Stimulated activated CD4-positive, alpha-beta T cell treated with anti-CD3 and anti-CD28 coated beads, Interleukin-4, amount 100 ng/mL, for 48 hours (primary cell): ENCODE results near the gene CYSRT1.
"Not testable (repeated sequence)": the region's sequence is repeated elsewhere in the genome, so short reads cannot be mapped to it uniquely, and the experiment has no call there.

Experiments used
- DNase-seq, 2 donors: peaks; one replicate each; pipeline ENCODE4 v3.0.0-alpha.2; 2020; ENCODE audit warnings: low read depth in 2 of 2

Gene CYSRT1

DNA sequence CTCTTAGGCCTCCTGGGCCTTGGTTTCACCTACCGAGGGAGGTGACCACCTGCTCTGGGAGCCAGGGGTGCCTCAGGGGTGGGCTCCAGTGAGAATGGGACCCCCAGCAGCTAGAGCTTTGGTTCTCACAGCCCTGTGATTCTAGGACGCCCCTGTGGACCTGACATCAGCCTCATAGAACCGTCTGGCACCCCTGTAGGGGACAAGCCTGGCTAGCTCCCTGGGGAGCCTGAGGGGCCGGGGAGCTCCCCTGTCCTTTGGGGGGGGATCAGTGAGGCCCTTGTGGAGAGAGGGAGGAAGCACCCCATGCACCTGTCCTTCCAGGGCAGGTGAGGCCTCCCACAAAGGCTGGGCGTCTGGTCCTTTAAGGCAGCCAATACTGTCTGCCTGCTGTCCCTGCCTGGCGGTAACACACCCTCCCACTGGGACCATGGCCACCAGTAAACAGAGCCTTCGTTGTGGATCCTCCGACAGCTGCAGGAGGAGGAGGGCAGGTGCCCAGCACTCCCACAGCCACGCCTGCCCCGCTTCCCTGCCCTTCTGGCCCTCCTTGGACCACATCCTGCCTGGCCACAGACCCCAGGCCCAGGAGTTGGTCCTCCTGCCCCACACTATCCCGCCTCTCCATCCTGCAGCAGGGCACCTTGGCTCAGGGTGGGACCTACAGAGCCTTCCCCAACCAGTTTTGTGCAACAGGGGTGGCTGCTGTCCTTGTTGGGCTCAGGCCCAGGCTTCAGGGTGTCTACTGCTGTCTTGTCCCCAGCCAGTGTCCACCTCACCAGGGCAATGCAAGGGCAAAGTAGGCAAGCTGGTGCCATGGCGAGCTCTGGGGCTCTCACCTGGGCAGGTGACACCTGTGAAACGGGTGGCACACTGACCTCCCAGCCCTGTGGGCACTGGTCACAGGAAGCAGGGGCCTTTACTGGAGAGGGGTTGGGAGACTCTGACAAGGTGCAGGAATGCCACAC, 13.1 kb downstream of the CYSRT1 start:
- DNase-seq = no peak

DNA sequence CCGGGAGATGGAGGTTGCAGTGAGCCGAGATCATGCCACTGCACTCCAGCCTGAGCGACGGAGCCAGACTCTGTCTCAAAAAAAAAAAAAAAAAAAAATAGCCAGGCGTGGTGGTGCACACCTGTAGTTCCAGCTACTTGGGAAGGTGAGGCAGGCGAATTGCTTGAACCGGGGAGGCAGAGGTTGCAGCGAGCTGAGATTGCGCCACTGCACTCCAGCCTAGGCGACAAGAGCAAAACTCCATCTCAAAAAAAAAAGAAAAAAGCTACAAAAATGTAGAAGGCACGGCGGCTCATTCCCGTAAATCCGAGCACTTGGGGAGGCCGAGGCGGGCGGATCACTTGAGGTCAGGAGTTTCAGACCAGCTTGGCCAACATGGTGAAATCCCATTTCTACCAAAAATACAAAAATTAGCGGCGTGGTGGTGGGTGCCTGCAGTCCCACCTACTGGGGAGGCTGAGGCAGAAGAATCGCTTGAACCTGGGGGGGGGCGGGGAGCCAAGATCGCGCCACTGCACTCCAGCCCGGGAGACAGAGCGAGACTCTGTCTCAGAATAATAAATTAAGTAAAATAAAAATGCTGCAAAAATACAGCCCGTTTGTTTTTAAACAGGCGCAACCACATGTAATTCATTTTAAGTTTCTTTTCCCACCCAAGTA, 14.7 kb downstream of the CYSRT1 start:
- DNase-seq = not testable (repeated sequence)

DNA sequence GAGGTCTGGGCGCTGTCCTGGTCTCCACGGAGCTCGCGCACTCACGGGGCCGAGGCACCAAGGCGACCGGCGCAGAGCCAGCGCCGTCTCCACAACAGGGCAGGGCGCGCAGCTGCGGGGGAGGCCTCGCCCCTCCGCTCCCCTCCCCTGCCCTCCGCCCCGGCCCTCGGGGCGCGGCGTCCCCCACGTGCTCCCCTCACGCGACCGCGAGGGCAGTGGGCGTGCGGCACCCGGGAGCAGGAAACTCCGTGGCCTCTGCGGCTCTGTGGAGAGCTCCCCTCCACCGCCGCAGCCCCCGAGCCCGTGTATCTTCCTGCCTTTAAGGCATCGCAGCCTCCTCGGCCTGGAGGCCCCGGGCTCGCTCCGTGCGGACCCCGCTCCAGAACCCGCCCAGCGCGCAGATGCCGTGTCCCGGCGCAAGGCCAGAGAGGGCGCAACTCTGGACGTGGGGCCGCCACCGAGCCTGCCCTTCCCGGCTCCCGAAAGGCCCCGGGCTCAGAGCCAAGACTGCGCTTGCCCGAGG, 15.4 kb downstream of the CYSRT1 start:
- peak; percentile 56 to 68 for DNase-seq

DNA sequence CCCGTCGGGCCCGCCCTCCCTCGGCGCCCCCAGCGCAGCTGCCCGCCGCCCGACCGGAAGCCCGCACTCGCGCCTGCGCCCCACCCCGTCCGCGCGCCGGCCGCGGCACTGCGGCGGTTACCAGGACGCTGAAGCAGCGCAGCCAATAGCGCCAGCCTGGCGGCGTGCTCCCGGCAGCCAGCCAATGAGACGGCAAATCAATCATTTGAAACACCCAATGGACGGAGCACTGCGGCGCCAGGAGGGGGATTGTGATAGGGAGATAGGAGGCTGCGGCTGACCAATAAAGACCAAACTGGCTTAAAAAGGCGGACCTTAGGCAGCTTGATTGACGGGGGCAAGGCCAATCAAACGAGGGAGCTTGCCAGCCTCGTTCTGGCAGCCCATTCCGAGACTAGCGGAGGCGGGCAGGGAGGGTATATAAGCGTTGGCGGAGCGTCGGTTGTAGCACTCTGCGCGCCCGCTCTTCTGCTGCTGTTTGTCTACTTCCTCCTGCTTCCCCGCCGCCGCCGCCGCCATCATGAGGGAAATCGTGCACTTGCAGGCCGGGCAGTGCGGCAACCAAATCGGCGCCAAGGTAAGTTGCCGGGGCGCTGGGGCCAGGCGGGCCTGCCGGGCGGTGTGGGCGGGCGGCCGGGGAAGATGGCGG, 16.0 kb downstream of the CYSRT1 start, which contains the start of gene TUBB4B:
TUBB4B (plus strand) TSS at position 447 of the 649 bp plus-strand sequence; CDS start at position 521, 74 bp downstream.
- peak; percentile 90 to 95 for DNase-seq

DNA sequence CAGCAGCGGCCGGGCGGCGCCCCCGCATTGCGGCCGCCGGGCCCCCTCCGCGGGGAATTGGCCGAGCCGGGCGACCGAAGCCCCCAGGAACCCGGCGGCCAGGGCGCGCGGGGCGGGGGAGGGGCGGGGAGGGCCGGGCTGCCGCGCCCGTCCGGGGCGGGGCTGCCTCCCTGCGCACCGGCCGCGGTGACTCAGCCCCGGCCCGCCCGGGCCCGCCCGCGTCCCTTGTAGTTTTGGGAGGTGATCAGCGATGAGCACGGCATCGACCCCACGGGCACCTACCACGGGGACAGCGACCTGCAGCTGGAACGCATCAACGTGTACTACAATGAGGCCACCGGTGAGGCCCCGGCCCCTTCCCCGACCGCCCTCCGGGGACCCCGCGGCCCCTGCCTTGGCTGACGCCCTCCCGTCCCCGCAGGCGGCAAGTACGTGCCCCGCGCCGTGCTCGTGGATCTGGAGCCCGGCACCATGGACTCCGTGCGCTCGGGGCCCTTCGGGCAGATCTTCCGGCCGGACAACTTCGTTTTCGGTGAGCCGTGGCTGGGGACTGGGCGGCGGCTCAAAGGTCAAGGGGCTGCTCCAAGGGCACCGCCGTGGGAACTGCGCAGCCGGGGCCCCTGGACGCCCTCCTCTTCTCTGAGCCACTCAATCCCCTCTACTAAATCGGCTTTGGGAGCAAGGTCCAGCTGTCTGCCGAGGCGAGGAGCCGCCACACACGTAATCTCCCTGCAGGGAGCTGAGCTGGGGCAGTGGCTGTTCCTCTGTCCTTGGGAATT, 16.7 kb downstream of the CYSRT1 start:
- peak; percentile 55 to 63 for DNase-seq

DNA sequence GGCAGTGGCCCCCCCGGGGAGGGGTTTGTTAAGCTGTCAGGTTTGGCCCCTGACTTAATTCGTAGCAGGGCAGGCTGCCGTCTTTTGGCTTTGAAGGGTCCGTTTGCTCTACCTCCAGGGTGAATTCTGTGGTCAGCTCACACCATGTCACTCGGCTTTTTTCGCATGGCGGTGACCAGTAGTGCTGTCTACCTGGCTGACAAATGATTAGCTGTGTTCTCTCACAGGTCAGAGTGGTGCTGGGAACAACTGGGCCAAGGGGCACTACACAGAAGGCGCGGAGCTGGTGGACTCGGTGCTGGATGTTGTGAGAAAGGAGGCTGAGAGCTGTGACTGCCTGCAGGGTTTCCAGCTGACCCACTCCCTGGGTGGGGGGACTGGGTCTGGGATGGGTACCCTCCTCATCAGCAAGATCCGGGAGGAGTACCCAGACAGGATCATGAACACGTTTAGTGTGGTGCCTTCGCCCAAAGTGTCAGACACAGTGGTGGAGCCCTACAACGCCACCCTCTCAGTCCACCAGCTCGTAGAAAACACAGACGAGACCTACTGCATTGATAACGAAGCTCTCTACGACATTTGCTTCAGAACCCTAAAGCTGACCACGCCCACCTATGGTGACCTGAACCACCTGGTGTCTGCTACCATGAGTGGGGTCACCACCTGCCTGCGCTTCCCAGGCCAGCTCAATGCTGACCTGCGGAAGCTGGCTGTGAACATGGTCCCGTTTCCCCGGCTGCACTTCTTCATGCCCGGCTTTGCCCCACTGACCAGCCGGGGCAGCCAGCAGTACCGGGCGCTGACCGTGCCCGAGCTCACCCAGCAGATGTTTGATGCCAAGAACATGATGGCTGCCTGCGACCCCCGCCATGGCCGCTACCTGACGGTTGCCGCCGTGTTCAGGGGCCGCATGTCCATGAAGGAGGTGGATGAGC, 17.6 kb downstream of the CYSRT1 start:
- DNase-seq = no peak

DNA sequence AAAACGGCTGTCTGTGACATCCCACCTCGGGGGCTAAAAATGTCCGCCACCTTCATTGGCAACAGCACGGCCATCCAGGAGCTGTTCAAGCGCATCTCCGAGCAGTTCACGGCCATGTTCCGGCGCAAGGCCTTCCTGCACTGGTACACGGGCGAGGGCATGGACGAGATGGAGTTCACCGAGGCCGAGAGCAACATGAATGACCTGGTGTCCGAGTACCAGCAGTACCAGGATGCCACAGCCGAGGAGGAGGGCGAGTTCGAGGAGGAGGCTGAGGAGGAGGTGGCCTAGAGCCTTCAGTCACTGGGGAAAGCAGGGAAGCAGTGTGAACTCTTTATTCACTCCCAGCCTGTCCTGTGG, 18.3 kb downstream of the CYSRT1 start:
- DNase-seq = not testable (repeated sequence)

DNA sequence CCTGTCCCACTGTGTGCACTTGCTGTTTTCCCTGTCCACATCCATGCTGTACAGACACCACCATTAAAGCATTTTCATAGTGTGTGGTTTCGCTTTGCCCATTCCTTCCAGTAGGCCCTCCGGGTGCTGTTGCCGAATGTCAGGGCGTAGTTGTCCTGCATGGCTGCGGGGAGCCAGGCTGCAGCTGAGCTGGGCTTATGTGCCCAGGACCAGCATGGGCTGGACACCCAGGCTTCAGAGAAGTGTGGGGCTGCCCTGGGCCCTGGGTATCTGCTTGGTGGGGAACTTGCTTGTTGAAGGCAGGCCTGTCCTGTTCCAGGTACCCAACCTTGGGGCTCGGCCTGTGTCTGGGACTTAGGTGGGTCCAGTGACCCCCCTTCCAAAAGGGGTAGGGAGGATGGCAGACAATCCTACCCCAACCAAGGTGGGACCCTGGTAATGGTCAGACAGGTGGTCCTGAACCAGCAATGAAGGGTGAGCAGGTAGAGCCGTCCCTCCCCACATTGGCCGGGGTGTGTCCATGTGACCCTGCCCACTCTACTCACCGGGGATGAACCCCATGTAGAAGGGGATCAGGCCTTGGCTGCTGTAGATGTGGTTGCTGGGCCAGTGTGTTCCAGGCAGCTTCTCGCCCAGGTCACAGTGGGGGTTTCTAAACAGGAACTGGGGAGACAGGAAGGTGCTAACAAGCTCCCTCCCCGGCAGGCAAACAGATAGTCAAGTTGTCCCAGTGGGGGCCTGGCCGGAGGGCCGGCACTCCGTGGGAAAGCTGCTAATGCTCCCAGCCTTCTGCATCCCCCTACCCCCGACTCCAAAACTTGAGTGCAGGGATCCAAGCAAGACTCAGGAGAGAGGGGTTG, 18.9 kb downstream of the CYSRT1 start:
- DNase-seq = no peak

DNA sequence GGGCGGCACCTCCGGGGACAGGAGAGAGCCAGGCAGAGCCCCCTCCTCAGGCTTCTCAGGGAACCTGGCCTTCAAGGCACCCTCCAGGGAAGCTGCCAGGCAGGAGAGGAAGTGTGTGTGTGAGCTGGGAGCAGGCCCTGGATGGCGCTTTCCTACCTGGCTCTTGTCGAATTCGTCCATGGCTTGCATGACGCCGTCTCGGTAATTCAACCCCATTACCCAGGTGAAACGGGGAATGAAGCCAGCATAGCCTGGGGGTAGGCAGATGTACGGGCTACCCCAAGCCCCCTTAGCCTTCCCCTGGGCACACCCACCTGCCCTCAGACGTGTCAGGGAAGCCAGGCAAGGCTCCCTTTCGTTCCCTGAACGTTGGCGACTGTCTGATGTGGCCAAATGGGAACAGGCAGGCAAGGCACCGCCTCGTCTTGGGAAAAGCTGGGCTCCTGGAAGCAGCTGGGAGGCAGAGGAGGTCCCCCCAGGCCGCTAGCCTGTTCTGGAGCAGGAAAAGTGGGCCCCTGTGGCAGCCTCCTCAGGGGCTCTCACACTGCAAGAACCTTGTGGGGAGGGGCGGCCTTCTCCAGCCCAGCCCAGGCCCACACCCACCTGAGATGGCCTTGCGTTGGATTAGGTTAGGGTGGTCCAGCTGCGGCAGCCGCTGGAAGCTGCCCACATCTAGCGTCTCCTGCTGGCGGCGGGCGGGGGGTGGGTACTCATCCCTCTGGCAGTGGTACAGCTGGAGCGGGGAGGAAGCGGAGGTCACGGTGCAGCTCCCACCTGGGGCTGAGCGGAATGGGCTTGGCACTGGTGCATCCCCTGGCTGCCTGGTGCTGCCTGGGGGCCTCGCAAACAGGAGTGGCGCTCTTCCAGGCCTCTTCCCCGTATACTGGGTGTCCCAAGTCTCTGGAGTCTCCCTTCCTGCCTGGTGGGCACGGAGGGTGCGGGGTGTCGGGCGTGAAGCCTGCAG, 19.8 kb downstream of the CYSRT1 start:
- DNase-seq = no peak

DNA sequence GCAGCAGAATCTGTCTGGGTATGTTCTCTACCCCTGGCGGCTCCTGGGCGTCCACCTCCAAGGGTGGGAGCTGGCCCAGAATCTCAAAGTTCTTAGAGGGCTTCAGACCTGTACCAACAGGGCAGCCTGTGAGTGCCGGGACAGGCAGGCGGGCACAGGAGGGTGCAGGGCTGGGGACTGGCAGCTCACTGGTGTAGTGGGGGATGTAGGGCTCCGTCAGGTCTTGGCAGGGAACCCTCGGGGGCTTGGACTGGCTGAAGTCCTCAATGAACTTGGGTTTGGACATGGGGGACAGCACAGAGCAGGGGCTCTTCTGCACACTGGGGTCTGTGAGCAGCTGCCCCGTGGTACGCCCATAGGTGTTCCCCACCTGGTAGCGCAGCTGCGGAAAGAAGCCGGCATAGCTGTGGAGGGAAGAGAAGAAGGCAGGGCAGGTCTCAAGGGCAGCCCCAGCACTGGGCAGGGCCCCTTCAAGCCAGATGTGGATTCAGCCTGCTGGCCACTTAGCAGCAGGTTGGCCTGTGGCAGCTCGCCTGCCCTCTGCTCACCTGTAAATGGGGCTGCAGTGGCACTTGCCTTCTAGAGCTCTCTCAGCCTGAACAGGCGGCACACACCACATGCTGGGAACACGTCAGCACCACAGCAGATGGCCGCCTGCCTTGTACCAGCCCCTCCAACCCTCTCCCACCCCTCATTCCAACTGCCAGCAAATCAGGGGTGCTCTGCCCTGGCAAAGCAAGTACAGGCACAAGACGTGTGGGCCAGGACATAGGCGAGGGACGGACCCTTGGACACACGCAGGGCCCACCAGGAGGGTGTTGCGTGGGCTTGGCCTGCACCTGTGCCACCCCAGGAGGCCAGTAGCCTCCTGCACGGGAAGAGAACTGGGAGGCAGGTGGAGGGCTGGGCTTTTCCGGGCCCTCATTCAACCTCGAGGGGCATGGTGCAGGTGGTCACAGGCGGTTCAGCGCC, 20.8 kb downstream of the CYSRT1 start:
- DNase-seq = no peak

DNA sequence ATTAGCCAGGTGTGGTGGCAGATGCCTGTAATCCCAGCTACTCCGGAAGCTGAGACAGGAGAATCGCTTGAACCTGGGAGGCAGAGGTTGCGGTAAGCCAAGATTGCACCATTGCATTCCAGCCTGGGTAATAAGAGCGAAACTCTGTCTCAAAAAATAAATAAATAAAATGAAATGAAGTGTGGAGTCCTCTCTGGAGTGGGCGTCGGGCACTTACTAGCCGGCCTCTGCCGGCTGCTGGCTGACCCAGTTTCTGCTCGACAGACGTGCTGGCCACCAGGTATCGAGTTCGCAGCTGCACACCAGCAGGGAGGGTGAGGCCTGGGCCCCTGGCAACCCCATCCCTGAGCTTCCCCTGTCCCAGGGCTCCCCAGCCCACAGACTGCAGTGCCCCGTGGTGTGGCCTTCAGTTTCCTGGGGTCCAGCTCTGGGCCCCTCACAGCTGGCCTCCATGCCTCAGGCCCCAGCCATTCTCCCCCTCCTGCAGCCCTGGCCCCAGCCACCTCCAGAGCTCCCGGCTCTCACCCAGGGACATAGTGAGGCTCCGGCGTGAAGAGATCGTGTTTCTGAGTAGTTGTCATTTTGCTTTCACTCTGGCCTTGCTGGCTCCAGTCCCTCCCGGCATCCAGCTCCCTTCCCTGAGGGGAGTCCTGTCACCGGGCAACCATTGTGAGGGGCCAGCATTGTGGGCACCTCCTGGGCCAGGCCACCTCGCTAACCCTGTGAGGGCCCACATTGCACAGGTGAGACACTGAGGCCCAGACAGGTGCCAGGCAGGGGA, 22.4 kb downstream of the CYSRT1 start:
- no peak for DNase-seq

DNA sequence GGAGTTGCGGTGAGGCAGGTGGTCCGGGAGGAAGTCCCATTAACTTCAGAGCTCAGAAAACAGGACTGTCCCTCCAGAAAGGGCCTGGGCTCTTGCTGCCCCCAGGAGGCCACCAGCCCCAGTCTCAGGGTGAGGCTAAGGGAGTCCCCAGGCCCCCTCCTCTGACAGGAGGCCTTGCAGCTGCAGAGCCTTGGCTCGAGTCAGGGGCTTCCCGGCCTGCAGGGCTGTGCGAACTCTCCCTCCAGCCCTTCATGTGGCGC, 22.9 kb downstream of the CYSRT1 start:
- no peak for DNase-seq

DNA sequence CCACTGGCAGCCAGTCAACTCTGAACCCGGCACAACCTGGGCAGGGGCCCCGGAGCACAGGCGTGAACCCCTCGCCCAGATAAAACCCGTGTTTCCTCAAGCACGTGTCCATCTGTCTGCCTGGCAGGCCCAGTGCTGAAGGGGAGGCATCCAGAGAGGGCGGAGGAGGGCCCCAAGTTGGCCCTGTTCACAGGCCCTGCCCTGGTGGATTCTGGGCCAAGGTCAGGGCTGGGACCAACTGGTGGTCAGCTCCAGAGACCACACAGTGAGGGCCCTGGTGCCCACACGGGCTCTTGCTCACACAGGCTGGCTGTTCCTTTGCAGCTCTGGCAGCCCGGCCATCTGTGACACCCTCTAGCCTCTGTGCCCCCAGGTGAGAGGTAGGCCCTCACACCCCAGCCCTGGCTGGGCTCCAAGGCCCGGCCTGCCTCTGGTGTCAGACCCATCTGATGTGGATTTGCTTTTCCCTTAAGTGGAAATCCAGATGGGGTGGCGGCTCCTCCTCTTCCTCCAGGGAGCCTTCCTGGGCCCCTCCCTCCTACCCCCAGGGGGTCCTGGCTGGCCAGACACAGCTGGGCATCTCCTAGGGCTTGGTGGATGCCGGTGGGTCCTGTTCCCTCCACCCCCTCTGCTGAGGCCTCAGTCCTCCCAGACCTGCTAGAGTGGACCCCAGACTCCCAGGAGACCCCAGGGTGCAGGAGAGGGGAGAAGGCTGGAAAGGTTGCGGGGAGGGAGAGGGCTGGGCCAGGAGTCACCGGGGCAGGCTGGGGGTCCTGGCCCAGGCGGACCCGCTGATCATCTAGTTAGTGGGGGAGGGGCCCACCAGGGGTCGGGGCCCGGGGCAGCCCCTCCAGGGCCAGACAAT, 25.6 kb downstream of the CYSRT1 start:
- no peak for DNase-seq

DNA sequence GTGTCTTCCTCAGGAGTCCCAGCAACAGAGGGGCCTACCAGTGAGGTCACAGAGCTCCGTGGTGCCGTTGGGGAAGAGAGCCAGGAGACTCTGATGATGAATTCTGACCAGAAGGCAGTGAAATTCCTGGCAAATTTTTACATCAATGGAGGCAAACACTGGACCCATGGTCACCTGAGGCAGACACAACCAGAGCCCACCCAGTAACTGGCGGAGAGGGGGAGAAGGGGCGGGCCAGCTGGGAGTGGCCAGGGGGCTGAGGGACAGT, 26.2 kb downstream of the CYSRT1 start, which contains the start of gene STPG3:
STPG3 (plus strand) TSS at position 93 of the 268 bp plus-strand sequence; CDS start at position 94, 1 bp downstream.
- DNase-seq = no peak

DNA sequence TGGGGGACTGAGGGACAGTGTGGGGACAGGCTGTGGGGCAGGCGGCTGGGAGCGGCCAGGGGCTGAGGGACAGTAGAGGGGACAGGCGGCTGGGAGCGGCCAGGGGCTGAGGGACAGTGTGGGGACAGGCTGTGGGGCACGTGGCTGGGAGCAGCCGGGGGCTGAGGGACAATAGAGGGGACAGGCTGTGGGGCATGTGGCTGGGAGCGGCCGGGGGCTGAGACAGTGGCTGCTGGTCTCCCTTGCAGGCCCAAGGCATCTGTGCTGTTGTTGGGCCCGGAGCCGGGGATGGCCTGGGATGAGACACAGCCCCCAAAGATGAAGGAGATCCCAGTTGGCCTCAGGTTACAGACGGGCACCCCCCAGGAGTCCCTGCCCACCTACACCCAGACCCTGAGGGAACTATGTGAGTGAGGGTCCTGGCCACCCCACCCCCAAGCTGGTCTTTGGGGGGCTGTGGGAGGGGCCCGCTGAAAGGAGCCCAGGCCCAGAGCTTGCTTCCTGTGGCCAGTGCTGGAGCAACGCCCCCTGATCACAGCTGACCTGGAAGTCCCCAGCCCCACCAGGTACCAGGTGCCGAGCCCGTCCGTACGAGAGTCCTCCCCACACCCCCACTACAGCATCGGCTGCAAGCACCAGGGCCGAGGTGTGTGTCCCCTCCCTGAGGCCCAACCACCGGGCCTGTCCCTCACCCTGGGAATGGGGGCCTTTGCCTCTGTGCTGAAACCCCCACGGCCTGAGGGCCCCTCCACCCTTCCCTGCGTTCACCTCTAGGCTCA, 26.7 kb downstream of the CYSRT1 start:
- DNase-seq = no peak
